Fibroblast of lung (primary cell): Measurements from ENCODE around the gene ARHGAP36. TPM values are rescaled to one million over a fixed set of nuclear protein-coding genes. Genes with fewer than 3 reads are reported as not detected.

Experiments
- DNase-seq, 2 donors: peaks; one replicate each; pipeline versions ENCODE4 v3.0.0 to v3.0.0-alpha.2; 2010; ENCODE audit warnings: low read depth in 2 of 2
- H2AFZ ChIP-seq: 2 replicates; pipeline ENCODE4 v1.5.1; 2012; ENCODE audit warnings: low read length, control low read depth, inconsistent platforms
- H3K27ac ChIP-seq: 2 replicates; pipeline ENCODE4 v1.5.1; 2011; ENCODE audit warnings: low read length, control low read depth; ENCODE audit not compliant: insufficient read depth
- H3K27me3 ChIP-seq: 2 replicates; pipeline ENCODE4 v1.5.1; 2011; ENCODE audit warnings: mild to moderate bottlenecking, low read length; ENCODE audit not compliant: control insufficient read depth, insufficient read depth
- H3K36me3 ChIP-seq: 2 replicates; pipeline ENCODE4 v1.5.1; 2011; ENCODE audit warnings: low read length; ENCODE audit not compliant: control insufficient read depth, insufficient read depth
- H3K4me1 ChIP-seq: 2 replicates; pipeline ENCODE4 v1.5.1; 2011; ENCODE audit warnings: low read length; ENCODE audit not compliant: control insufficient read depth, insufficient read depth; ENCODE audit errors: extremely low read depth
- H3K4me2 ChIP-seq: 2 replicates; pipeline ENCODE4 v1.5.1; 2011; ENCODE audit warnings: low read length, control low read depth; ENCODE audit not compliant: insufficient read depth; ENCODE audit errors: extremely low read depth
- H3K4me3 ChIP-seq, 4 experiments: fragments of 200-600 bp in 1 of 4; sonication (generic) in 1 of 4; replicated peaks in 1 of 4; 2 replicates each; pipeline ENCODE4 v1.5.1; 2011 to 2016; ENCODE audit warnings: low read length in 4 of 4, low read depth in 3 of 4, mild to moderate bottlenecking in 3 of 4, control low read depth in 2 of 4, inconsistent platforms in 1 of 4, mixed read lengths in 1 of 4; ENCODE audit not compliant: insufficient read depth in 1 of 4; ENCODE audit errors: control extremely low read depth in 1 of 4
- H3K79me2 ChIP-seq: 2 replicates; pipeline ENCODE4 v1.5.1; 2012; ENCODE audit warnings: mild to moderate bottlenecking, low read length, inconsistent platforms; ENCODE audit not compliant: control insufficient read depth, insufficient read depth
- H3K9ac ChIP-seq: 2 replicates; pipeline ENCODE4 v1.5.1; 2011; ENCODE audit warnings: mild to moderate bottlenecking, low read length, control low read depth; ENCODE audit not compliant: insufficient read depth
- H3K9me3 ChIP-seq: 2 replicates; pipeline ENCODE4 v1.5.1; 2012; ENCODE audit warnings: low read depth, low read length; ENCODE audit not compliant: control insufficient read depth, insufficient read depth
- H4K20me1 ChIP-seq: 2 replicates; pipeline ENCODE4 v1.5.1; 2011; ENCODE audit warnings: low read length; ENCODE audit not compliant: control insufficient read depth, insufficient read depth; ENCODE audit errors: extremely low read depth
- EZH2 ChIP-seq: IDR thresholded peaks from 2 replicates; pipeline ENCODE4 v1.5.1; 2012; ENCODE audit warnings: low read length, control low read depth, mild to moderate bottlenecking; ENCODE audit errors: missing control alignments
- polyA plus RNA-seq, 2 donors: library from polyadenylated mRNA; depleted of rRNA in 1 of 2; stranded (reverse) in 1 of 2; unstranded in 1 of 2; fragments of >200 nt; gene quantifications; 2 replicates each; pipeline ENCODE4 v1.2.1, GENCODE V29; 2011 to 2012; ENCODE audit warnings: missing spikeins in 1 of 2
- total RNA-seq: library from RNA; depleted of rRNA; stranded (reverse); fragments of >200 nt; gene quantifications from 2 replicates; pipeline ENCODE4 v1.2.1, GENCODE V29; 2014
- TF ChIP-seq, protein P1 (sequence below), 2 donors: IDR thresholded peaks in 1 of 2; conservative IDR thresholded peaks in 1 of 2; 1 replicate in 1 of 2; 2 replicates in 1 of 2; pipeline ENCODE4 v1.5.1; 2011 to 2012; ENCODE audit warnings: low read length in 2 of 2, control low read depth in 1 of 2, inconsistent platforms in 1 of 2, low read depth in 1 of 2, mild to moderate bottlenecking in 1 of 2

Gene ARHGAP36
- total and polyA plus RNA-seq, 2 donors (not counting 1 experiment from before 2014, with no cell fraction given) = not detected

DNA sequence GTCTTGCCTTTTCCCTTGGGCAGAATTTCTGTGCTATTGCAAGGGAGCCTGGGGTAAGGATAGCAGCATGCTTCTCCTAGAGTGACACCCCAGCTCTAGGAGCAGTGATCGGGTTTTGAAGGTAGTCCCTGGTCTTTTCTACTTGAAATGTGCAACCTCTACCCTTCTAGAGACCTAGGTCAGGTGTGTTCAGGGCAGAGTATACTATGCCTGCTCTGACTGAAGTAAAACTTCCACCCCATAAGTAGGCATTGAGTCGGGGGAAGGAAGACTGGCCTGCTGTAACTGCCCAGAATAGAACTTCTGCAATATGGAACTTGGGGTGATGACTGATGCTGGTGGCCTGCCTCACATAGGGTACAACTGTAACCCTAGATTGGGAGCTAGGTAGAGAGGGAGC lies 80.9 kb downstream of the ARHGAP36 start:
- TF ChIP-seq, protein P1, sequence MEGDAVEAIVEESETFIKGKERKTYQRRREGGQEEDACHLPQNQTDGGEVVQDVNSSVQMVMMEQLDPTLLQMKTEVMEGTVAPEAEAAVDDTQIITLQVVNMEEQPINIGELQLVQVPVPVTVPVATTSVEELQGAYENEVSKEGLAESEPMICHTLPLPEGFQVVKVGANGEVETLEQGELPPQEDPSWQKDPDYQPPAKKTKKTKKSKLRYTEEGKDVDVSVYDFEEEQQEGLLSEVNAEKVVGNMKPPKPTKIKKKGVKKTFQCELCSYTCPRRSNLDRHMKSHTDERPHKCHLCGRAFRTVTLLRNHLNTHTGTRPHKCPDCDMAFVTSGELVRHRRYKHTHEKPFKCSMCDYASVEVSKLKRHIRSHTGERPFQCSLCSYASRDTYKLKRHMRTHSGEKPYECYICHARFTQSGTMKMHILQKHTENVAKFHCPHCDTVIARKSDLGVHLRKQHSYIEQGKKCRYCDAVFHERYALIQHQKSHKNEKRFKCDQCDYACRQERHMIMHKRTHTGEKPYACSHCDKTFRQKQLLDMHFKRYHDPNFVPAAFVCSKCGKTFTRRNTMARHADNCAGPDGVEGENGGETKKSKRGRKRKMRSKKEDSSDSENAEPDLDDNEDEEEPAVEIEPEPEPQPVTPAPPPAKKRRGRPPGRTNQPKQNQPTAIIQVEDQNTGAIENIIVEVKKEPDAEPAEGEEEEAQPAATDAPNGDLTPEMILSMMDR (conservative IDR thresholded peaks at IDR 0.05 in 1 of 2, IDR thresholded peaks at IDR 0.05 in 1 of 2; ENCODE audit: low read depth in 1 of 2, low read length in 2 of 2) = no peak
- TF ChIP-seq EZH2 = no peak
- no peak overlapping the region for H2AFZ ChIP-seq
- no peaks in the 10 kb centered on the region for H4K20me1 ChIP-seq
- H3K4me3 ChIP-seq = no peak overlapping the region
- H3K9ac ChIP-seq = no peak overlapping the region
- no peak overlapping the region for H3K4me2 ChIP-seq
- H3K4me1 ChIP-seq = no peaks in the 10 kb centered on the region
- H3K79me2 ChIP-seq = no peaks in the 10 kb centered on the region
- no peak overlapping the region for H3K27ac ChIP-seq
- no peaks in the 10 kb centered on the region for H3K9me3 ChIP-seq
- no peaks in the 10 kb centered on the region for H3K36me3 ChIP-seq
- DNase-seq = no peak
- no peaks in the 10 kb centered on the region for H3K27me3 ChIP-seq

Other genes with a start within 250 kb of the ARHGAP36 start
- gene ENOX2, start 155.1 kb upstream of the ARHGAP36 start, total RNA-seq = 6.4 and 7.6 TPM in 2 replicates
- 9.2 and 12.9 TPM in 2 replicates for gene ENOX2, start 155.1 kb upstream of the ARHGAP36 start, polyA plus RNA-seq
- gene IGSF1, start 231.0 kb downstream of the ARHGAP36 start, total RNA-seq = under 0.01 TPM in 1 of 2 replicates, not detected in the other
- 0.03 TPM in 1 of 2 replicates, not detected in the other for gene IGSF1, start 231.0 kb downstream of the ARHGAP36 start, polyA plus RNA-seq